ENCODE results near the gene PTPRE.

Gene PTPRE

DNA sequence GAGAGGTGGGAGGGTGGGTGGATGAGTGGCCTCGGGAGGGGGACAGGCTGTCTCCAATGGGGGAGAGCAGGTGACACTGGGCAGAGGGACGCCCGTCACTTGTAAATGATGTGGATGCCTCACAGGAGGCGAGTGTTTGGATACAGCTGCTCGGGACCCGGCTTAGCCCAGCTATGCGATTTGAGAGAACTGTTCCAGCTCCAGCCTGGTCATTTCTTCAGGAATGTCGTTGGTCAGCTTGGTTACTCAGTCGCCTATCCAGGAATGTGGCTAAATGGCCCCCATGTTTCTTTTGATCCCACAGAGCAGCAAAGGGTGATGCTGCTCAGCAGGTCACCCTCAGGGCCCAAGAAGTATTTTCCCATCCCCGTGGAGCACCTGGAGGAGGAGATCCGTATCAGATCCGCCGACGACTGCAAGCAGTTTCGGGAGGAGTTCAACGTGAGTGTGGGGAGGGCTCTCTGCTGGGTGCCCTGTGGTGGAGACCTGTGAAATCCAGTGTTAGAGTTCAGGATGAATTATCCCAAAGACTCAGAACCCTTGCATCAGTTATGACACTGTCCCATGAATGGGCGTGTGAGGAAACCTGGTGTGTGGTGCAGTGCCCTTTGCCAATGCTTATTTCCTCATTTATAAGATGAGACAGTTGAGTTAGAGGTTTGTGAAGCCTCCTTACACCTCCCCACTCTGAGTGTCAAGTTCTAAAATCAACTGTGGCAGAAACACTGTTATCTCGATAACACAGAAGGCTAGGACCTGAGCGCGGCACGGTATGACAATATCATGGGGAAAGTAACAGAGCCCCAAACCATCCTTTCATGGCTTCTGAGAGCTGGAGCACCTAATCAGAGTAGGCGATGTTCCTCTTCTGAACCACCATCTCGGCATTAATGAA, 142.6 kb downstream of the PTPRE start:
- DNase-seq = no peak

DNA sequence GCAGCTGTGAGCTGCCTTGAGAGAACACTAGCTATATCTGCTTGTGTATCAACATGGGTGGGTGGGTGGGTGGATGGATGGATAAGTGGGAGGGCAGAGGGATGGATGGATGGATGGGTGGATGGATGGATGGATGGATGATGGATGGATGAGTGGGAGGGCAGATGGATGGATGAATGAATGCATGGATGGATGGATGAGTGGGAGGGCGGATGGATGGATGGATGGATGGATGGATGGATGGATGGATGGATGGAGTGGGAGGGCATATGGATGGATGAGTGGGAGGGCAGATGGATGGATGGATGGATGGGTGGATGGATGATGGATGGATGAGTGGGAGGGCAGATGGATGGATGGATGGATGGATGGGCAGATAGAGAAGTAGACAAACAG, 143.2 kb downstream of the PTPRE start:
- no peak for DNase-seq

DNA sequence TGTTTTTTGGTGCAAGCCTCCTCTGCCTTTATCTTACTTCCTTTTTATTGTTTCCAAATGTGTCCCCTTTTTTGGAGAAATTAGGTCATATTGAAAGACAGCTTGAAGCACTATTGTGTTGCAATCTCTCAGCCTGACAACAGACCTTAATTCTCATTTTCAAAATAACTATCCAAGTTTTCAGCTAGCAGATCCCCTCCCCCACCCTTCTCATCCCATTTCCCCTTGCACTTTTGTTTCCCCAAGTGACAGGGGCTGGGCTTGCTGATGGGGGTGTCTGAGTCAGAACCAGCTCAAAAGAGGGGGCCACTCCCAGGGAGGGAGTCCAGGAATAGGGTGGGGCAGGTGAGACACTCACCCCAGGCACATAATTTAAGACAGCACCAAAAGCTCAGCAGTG, 144.0 kb downstream of the PTPRE start:
- DNase-seq = no peak

DNA sequence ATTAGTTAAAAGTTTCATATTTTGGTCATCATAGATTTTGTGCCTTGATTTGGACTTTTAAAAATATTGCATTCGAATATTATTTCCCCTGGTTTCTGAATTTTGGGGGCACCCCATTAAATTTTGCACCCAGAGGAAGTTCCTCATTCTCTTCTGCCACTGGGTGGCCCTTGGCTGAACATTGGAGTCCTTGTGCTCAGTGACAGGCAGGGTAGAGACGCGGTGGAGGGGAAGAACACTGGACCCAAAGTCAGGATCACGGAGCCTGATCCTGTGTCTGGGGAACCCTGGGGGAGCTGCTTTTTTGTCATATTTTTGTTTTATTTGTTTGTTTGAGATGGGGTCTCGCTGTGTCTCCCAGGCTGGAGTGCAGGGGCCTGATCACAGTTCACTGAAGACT, 144.6 kb downstream of the PTPRE start:
- no peak for DNase-seq

DNA sequence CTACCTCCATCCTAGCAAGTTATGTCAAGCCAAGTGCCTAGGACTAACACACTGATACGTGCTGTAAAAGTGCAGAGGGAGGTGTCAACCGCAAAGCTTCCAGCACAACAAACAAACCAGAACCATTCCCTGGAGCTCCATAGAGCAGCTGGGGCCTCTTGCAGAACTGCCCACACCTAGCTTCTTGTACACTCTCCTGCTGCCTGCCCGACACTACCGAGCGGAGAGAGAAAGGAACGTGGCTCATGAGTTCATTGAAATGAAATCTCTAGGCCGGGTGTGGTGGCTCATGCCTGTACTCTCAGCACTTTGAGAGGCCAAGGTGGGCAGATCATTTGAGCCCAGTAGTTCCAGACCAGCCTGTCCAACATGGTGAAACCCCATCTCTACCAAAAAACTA, 145.8 kb downstream of the PTPRE start:
- no peak for DNase-seq

DNA sequence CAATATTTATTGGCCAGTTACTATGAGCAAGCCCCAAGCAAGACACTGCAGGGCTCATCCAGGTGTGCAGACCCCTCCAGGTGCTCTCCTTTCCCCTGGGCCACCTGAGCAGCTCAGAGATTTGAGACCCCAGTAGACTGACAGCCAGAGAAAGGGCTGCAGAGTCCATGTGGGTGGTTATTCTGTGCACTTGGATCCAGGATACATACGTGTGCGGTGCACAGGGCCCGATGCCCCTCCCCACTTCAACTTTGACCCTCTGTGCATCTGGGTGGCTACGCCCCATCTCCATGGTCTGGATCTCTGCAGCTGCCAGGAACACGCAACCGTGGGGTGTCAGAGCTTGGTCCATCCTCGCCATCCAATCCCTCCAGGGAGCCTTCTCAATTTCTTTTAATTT, 146.5 kb downstream of the PTPRE start:
- no peak for DNase-seq

DNA sequence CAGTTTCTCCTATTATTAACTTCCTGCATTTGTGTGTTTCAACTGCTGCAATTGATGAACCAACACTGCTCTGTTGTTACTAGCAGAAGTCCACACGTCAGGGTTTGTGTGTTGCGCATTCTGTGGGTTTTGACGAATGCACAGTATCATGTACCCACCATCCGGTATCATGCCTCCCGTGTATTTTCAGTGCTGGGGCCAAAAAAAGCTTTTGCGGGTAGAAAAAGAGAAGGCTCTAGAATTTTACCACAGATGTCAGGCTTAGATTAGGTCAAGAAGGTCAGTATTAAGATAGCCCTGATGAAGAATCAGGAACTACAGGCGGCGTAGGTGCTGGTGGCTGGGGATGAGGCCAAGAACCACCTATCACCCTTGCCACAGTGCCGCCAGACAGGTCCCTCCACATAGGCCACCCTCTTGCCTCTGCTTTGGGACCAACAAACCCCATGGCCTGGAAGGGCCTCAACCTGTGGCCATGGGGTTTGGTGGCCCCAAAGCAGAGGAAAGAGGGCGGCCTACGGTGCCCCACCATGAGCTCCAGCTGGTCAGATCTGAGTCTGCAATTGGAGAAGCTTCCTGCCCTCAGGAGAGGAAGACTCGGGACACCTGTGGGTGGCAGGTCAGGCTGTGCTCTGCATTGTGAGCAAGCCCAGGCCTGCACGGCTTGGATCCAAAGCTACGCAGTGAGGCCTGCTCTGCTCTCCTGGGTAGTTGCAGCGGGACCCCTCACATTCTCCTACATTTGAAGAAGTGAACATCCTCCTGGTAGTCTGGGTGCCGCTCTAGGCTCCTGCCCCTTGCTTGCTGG, 147.5 kb downstream of the PTPRE start:
- DNase-seq = no peak

DNA sequence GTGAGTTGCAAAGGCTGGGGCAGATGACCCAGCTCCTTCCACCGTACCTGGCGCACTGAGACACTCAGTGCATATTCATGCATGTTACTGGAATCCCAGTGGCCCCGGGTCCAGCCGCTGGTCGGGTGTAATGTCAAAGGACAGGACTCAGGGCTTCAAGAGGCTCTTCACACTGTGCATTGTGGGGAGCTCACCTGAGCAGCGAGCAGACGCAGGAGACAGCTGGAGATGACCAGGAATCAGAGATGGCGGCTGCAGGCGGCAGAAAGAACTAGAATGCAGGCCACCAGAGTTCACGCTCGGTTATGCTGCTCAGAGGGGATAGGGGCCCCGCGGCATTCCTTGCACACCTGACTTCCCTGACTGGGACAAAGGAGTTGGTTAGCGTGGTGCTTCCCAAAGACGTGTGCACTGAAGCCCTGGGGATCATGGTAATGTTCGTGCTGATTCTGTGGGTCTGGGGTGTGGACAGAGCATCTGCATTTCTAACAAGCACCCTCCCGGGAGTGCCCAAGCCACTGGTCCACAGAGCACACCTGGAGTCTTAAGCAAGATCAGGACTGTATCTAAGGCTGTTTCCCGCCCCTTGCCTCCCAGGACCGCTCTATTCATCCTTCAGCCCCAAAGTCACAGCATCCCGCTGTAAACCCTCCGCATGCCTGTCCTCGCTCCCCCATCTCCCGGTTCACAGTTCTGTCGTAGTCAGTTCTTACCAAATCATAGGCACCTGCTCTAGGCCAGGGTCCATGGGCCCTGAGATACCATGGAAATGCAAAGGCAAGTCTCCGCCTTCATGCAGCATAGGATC, 148.4 kb downstream of the PTPRE start:
- DNase-seq = no peak

DNA sequence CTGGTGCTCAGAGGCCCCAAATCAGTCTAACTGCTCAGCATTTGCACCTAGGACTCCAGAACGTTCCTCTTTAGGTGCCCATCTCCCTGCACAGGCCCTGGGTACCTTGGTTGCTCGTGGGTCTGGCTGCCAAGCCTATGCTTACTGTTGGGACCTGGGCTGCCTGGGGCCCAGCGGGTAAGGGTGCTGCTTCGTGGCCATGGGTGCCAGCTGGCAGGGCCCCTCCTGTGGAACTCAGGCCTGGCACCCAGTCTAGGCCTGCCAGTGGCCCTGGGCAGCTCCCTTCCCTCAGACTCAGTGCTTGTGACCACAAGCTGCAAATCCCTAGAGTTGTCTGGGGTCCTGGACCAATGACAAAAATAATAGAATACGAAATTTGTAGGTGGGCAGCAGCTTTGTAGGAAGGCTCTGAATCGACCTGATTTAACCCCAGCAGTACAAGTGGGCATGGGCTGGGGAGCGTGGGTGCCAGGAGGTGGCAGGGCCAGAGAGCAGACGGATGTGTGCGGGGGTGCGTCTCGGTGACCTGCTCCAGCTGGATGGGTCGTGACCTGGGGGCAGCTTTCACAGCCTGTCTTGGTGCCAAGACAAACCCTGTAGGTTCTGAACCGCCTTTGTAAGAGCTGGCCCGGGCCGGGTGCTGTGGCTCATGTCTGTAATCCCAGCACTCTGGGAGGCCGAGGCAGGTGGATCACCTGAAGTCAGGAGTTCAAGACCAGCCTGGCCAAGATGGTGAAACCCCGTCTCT, 149.6 kb downstream of the PTPRE start:
- no peak for DNase-seq

DNA sequence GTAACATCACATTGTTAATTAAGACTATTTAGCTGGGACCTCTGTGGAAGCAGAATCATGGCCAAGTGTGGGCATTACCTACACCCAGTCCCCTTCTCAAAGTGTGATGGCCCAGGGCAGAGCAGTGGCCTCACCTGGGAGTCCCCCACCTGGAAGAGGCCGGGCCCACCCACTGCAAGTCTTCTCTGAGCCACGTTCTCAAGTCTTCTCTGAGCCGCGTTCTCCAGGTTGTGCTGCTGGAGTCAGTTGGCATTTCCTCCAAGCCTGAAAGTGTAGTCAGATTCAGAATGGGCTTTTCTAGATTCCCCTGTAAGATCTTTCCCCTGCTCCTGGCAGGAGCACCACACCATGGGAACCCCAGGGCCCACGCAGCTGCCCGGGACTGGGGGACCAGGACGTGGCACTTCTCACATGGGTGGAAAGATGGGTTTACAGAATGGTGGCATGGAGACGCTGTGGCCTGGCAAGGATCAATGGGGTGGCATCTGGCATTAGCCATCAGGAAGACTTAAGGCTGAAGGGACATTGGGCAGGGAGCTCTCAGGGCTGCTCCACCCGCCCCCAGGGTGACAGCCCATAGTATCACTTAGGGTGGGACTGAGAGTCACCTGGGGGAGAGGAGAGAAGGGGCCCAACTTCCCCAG, 151.3 kb downstream of the PTPRE start:
- no peak for DNase-seq

DNA sequence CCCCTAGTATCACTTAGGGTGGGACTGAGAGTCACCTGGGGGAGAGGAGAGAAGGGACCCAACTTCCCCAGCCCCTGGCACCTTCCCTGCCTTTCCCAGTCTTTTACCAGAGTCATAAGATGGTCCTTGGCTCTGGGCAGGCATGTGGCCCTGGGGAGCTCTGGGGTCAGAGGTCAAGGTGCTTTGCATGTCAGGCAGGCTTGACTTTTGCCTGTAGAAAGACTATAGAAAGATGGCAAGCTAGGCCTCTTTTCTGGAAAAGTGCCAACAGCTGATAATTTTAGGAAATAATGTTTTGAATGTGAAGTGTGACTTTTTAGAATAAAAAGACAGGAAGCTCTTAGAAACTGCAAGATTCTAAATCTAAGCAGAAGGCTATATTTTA, 151.8 kb downstream of the PTPRE start:
- no peak for DNase-seq

DNA sequence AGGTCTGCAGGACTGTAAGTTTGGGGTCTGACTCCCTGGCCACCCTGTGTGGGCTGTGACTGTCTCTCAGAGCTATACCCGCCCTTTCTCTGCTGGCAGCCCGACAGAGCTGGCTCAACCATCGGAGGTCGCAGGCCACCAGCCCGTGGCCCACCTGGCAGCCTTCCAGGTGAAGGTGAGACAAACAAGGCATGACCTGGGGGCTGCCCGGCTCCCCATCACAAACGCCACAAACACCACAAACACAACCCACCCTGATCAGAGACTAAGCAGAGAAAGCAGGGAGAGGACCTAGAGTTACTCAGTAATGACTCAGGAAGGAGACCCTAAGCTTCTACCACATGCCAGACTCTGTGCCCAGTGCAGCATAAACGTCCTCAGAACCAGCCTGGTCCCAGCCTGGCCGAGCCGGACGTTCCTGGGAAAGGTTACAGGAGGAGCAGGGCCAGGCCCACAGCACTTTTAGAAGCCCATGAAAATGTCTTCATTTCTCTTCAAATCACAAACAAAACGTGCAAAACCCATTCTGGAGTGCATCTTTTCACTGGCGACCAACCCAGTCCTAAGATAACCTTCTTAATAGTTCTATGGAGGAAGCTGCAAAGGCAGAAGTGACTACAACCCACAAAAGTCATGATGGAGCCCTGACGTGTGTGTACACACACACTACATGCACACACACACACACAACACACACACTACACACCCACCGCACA, 152.5 kb downstream of the PTPRE start:
- DNase-seq = no peak

DNA sequence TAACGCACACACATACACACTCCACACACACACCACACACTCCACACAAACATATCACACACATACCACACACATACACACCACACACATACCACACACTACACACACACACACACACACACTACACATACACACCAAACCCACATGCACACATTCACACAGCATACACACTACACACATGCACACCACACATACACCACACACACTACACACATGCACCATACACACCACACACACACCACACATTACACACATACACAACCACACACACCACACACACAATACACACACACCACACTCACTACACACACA, 153.0 kb downstream of the PTPRE start:
- DNase-seq = no peak

DNA sequence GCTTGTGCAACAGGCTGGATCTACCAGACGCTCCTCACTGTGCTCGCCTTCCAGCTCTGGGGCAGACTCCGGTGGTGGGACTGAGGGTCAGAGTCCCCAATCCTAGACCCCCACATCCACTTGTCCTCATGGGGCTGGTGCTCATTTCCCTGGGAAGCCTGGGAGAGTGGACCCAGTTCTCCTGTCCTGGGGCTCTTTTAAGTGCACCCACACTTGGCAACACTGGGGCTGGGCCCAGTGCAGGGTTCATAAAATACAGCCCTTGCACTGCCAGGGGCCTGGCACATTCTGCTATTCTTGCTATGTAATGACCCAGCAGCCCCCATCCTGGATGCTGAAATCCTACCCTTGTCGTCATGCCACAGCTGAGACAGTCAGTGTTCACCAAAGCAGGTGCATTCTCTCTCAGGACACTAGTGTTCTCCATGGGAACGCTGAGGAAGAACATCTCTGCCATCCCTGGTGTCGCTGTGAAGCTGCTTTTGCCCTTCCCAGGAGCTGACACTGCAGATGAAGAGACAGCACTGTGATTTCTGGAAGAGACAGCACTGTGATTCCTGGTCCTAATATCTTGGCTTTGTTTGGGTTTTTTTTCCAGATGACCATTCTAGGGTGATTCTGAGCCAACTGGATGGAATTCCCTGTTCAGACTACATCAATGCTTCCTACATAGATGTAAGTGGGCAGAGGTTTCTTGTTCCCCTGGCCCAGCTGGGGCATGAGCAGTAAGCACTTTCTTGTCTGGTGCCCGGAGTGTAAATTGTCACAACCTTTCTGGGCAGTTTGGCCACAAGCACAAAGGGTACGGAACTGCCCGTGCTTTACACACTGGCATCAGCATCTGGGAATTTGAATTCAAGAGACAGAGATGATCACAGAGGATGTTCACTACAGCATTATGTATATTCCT, 153.7 kb downstream of the PTPRE start:
- DNase-seq = no peak

DNA sequence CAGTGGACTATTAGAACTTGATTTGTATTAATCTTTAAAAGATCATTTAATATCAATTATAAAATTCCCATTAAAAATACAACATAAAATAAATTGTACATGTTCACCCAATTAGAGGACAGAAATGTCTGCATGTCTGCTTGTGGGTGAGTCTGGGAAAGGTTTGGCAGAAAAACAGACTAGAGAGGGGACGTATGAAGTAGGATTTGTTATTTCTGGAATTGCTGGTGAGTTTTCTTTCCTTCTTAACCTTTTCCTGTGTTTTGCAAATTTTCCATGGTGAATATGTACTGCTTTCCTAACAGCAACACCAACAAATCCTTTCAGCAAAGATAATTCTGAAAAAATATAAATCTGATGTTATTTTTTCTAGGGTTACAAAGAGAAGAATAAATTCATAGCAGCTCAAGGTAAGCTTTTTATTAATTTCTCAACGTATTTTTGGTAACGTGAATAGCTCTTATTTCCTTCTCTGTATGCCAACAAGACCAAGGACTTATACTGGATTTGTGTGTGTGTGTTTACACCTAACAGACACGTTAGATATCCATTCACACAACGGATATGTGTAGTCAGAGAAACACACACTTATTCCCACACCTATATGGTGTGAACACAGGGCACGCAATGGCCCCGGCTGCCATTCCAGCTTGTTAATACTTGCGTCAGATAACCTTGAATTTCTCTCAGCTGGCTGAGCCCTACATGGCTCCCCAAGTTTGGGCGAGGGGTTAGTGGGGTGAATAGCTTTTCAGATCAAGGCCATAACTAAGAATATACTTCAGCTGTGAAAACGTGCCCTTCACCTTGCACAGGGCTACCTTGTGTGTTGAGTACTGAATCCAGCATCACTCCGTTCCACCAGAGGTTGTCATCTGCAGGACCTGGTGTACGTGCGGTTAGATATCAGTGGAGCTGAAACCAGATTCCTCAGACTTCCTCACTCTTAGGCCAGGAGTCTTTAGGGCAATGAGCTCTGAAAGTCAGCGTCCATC, 154.7 kb downstream of the PTPRE start:
- no peak for DNase-seq

DNA sequence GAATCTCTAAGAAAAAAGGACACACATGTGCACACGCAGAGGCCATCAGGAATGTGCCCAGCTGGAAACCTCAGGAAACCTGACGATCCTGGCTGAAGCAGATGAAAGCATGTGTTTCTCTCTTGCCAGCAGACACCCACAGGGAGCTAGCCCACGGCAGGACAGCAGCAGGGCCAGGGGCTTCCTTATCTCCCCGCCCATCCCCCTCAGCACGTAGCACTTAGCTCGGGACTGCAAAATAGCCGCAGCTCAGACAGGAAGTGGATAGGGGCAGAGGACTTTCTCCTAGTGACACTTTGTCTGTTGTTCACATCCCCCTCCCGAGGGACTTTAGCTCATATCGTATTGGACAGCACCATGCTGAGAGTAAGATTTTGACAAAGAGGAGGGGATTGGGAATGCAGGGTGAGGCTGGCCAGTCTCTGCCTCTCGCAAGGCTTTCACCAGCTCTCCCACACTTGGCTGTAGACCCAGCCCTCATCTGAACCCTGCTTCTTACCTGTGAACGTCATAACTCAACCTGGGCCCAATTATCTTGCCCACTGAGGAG, 155.5 kb downstream of the PTPRE start:
- no peak for DNase-seq

DNA sequence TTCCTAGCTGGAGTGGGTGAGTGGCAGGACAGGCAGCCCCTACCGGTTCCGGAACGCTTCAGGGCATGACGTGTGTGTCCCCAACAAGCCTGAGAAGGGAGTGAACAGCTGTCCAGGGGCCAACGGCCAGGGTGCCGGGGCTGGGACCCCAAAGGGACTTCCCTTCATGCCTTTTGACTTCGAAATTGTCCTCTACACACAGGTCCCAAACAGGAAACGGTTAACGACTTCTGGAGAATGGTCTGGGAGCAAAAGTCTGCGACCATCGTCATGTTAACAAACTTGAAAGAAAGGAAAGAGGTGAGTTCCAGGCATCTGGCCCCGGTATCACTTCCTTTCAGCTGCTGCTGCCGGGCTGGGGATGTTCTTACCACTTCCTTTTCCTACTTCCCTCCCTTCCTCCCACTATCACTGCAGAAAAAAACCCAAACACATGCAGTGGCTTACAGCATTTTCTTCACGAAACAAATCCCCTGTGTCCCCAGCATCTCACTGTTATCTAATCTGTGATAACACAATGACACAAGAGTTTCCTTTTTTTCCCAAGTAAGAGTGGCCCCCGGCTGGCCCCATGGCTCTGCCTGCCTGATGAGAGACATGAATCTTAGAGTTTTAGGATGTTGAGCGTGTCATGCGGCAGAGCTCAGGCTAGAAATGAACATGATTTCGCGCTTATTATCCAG, 156.1 kb downstream of the PTPRE start:
- no peak for DNase-seq

DNA sequence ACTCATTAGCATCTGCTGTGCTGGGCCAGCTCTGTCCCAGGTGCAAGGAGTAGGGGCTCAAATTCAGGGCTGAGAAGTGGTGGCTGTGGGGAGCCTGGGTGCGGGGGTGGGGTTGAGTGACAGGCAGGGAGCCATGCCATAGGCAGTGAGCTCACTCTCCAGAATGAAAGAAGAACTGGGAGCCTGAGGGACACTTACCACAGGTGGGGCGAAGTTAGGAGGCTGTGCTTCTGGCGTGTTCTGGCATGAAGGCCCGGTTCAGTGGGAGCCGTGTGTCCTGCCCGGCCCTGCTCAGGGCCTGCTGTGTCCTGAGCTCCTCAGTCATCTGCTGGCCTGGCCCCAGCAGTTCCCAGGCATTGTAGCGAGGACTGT, 156.8 kb downstream of the PTPRE start:
- no peak for DNase-seq
